Skeletal muscle satellite cell (primary cell): Measurements from ENCODE around the gene UGP2.

Experiments used
- H3K27me3 ChIP-seq: 2 replicates; pipeline ENCODE4 v1.7.0; 2013; ENCODE audit warnings: low read length; ENCODE audit not compliant: control insufficient read depth, insufficient read depth
- H3K36me3 ChIP-seq: 2 replicates; pipeline ENCODE4 v1.7.0; 2013; ENCODE audit warnings: mild to moderate bottlenecking, control low read depth, low read length; ENCODE audit not compliant: insufficient read depth
- H3K4me1 ChIP-seq: 2 replicates; pipeline ENCODE4 v1.7.0; 2013; ENCODE audit warnings: low read length; ENCODE audit not compliant: control insufficient read depth, insufficient read depth
- H3K4me2 ChIP-seq: 2 replicates; pipeline ENCODE4 v1.7.0; 2013; ENCODE audit warnings: mild to moderate bottlenecking, low read length
- H3K4me3 ChIP-seq: 2 replicates; pipeline ENCODE4 v1.7.0; 2013; ENCODE audit warnings: low read length
- H3K9ac ChIP-seq: 2 replicates; pipeline ENCODE4 v1.7.0; 2013; ENCODE audit warnings: mild to moderate bottlenecking, low read depth, low read length, moderate library complexity
- H3K9me3 ChIP-seq: replicated peaks from 2 replicates; pipeline ENCODE4 v1.7.0; 2013; ENCODE audit warnings: mild to moderate bottlenecking, control low read depth, low read length

Gene UGP2

DNA sequence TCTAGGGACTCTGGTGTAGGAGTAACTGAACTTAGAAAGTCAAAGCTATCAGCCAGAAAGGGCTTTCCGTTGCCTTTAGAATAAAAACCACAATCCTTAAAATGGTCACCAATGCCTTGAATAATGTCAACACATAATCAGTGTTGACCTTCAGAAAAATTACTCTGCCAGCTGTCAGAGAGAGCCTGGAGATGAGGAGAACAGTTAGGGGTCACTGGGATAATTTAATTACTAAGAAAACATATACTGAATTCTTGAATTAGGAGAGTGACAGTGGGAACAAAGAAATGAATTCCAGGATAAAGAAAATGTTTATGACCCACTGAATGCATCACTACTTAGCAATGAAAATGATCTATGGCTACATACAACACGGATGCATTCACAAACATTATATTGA is 23.4 kb upstream of the UGP2 start:
- Histone ChIP-seq H3K4me1 (peaks cover 34% of the 10 kb centered on the region), H3K4me3 (no peak overlapping the region), H3K36me3 (no peaks in the 10 kb centered on the region), H3K27me3 (no peaks in the 10 kb centered on the region), H3K4me2 (no peak overlapping the region), H3K9me3 (no peaks in the 10 kb centered on the region), H3K9ac (no peak overlapping the region)

DNA sequence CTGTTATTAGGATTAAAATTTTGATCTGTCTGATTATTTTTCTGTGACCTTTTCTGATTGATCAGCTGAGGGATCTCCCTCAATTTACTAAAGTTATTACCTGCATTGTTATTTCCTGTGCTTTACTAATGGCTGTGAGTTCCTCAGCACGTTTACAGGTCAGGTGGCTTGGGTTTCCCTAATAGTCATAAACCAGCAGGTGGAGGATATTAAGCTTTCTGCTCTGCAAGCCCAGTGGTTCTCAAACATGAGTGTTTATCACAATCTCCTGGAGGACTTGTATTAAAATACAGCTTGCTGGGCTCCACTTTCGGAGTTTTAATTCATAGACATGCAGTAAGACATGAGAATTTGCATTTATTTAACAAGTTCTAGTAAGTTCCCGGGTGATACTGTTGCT is 22.4 kb upstream of the UGP2 start:
- H3K4me3 ChIP-seq, result no peak overlapping the region
- H3K4me2 ChIP-seq, result no peak overlapping the region
- H3K4me1 ChIP-seq, result peaks cover 29% of the 10 kb centered on the region
- H3K9ac ChIP-seq, result no peak overlapping the region
- H3K36me3 ChIP-seq, result no peaks in the 10 kb centered on the region
- H3K27me3 ChIP-seq, result no peaks in the 10 kb centered on the region
- H3K9me3 ChIP-seq, result no peaks in the 10 kb centered on the region

DNA sequence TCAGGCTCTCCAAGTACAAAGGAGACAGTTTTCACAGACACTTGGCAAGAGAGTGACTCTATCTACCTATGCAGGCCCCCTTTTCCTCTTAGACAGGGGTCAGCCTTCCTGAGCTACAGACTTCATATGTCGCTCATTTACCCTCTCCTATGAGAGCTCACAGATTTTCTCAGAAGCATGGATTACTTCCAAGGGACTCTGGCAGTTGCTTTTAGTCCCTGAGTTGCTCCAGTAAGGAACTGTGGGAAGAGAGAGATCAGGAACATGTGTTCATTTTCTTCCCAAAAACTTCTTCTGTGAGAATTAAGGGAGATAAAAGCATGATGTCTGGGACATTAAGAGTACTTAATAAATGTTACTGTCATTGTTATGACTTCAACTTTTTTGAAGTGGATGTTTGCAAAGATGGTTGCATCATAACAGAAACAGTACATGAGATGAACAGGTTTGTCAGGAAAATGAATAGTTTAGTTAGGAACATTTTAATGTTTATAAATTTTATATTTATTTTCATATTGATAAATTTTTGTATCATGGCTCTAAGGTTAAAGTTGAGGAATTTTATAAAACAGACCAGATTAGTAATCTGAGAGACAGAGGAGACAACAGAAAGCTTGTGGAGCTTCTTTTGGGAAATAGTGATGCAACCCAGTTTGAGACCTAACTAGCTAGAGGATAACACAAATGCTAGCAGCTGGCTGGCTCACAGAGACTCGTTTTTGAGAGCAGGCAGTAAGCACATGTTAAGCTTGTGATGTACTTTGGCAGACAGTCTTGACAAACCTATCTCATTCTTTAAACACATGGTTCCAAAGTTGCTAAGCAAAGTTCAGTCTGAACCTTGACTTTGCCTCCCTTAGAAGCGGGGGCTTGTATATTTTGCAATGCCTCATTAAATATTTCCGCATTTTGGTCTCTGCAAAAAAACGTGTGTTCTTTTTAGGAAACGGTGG is 21.7 kb upstream of the UGP2 start:
- Histone ChIP-seq H3K9ac (no peak overlapping the region), H3K36me3 (no peaks in the 10 kb centered on the region), H3K27me3 (no peaks in the 10 kb centered on the region), H3K4me2 (no peak overlapping the region), H3K4me1 (peaks cover 21% of the 10 kb centered on the region), H3K9me3 (no peaks in the 10 kb centered on the region), H3K4me3 (no peak overlapping the region)

GRCh38 chr2:63820969-63821368 is 20.7 kb upstream of the UGP2 start:
- Histone ChIP-seq H3K9me3 (no peaks in the 10 kb centered on the region), H3K9ac (no peak overlapping the region), H3K4me3 (no peak overlapping the region), H3K36me3 (no peaks in the 10 kb centered on the region), H3K4me1 (peaks cover 13% of the 10 kb centered on the region), H3K4me2 (no peak overlapping the region), H3K27me3 (no peaks in the 10 kb centered on the region)

DNA sequence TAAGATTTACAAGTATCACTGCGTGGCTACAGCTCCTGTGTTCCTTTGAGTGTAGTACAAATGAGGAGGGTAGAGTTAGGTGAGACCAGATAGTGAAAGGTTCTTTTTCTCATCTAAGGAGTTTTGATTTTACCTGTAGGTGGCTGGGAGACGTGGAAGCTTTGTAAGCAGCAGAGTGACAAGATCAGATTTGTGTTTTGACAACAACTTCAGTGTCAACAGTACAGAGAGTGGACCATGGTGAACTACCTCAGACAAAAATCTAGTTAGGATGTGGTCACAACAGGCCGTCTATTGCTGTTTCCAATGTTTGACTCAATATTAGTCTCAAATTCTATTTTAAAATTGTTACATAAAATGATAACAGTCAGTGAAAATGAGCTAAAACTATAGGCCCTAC is 20.3 kb upstream of the UGP2 start:
- Histone ChIP-seq H3K27me3 (no peaks in the 10 kb centered on the region), H3K36me3 (no peaks in the 10 kb centered on the region), H3K4me1 (peaks cover 10% of the 10 kb centered on the region), H3K4me3 (no peak overlapping the region), H3K9me3 (no peaks in the 10 kb centered on the region), H3K4me2 (no peak overlapping the region), H3K9ac (no peak overlapping the region)

DNA sequence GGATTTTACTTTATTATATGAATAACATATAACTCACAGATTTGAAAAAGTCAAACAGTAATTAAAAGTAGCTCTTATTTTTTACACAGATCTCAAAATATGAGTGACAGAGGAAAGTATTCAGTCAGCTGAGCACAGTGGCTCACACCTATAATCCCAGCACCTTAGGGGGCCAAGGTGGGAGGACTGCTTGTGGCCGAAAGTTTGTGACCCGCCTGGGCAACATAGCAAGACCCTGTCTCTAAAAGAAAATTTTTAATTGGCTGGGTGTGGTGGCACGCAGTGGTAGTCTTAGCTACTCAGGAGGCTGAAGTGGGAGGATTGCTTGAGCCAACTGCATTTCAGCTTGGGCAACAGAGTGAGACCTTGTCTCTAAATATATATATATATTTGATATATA is 19.2 kb upstream of the UGP2 start:
- H3K9me3 ChIP-seq, result no peaks in the 10 kb centered on the region

GRCh38 chr2:63827749-63828148 is 13.9 kb upstream of the UGP2 start:
- H3K4me2 ChIP-seq, result peak overlapping the region; percentile 53
- no peaks in the 10 kb centered on the region for H3K9me3 ChIP-seq
- peak overlapping the region; percentile 21 for H3K9ac ChIP-seq
- no peak overlapping the region for H3K4me3 ChIP-seq
- H3K27me3 ChIP-seq, result no peaks in the 10 kb centered on the region
- peaks cover 23% of the 10 kb centered on the region for H3K4me1 ChIP-seq
- no peaks in the 10 kb centered on the region for H3K36me3 ChIP-seq

More for the DNA sequence above, 19.2 kb upstream of the UGP2 start:
- Histone ChIP-seq H3K27me3 (no peaks in the 10 kb centered on the region), H3K4me3 (no peak overlapping the region), H3K9ac (no peak overlapping the region), H3K36me3 (no peaks in the 10 kb centered on the region), H3K4me2 (no peak overlapping the region), H3K4me1 (peaks cover 16% of the 10 kb centered on the region)

DNA sequence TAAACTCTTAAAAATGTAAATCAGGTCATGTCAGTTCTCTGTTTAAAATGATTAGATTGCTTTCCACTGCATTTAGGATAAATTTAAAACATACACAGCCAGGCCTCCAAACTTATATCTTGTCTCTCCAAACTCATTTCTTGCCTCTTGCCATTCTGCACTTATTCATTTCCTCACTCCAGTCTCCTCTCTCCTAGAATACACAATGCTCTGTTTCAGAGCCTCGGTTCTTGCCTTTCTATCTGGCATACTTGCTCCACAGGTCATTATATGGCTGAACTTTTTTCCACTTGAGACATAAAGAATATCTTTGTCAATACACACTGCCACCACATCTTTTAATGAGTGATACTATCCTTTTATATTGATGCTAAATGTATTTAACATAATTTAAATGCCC is 10.5 kb upstream of the UGP2 start:
- no peaks in the 10 kb centered on the region for H3K27me3 ChIP-seq
- peaks cover 23% of the 10 kb centered on the region for H3K4me1 ChIP-seq
- no peak overlapping the region for H3K9ac ChIP-seq
- no peaks in the 10 kb centered on the region for H3K9me3 ChIP-seq
- H3K36me3 ChIP-seq, result no peaks in the 10 kb centered on the region
- H3K4me2 ChIP-seq, result no peak overlapping the region
- no peak overlapping the region for H3K4me3 ChIP-seq

- no peak overlapping the region for H3K4me2 ChIP-seq
These were observed 7.3 kb upstream of the UGP2 start for GRCh38 chr2:63834401-63834800.

DNA sequence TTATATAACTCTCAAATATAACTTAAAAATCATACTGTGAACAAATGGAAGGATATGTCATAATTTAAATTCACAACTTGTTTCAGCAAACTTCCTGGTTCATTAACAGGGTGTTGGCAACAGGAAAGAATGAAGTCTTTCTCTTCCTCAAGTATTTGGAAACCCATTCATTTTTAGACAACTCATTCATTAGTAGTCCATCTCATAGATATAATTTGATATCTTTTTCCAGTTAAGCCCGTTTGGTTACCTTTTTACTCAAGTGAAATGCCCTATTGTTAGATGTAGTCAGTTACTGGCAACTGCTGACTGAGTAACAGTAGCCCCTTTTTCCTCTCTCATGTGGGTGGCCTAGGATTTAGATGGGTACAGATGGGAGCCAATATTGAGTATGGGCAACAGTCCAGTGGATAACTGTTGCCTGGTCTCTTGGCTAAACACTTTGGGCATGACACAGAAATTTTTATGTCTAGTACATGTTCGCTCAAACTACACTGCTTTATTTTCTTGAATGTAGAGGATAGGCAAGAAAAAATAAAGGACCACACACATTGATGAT is 4.6 kb upstream of the UGP2 start:
- Histone ChIP-seq H3K4me2 (no peak overlapping the region), H3K27me3 (no peaks in the 10 kb centered on the region), H3K9me3 (no peaks in the 10 kb centered on the region), H3K4me1 (peaks cover 23% of the 10 kb centered on the region), H3K4me3 (no peak overlapping the region), H3K36me3 (no peaks in the 10 kb centered on the region), H3K9ac (no peak overlapping the region)

More at GRCh38 chr2:63834401-63834800, 7.3 kb upstream of the UGP2 start:
- H3K9me3 ChIP-seq, result no peaks in the 10 kb centered on the region
- no peak overlapping the region for H3K4me3 ChIP-seq
- peaks cover 13% of the 10 kb centered on the region for H3K4me1 ChIP-seq
- no peak overlapping the region for H3K9ac ChIP-seq
- no peaks in the 10 kb centered on the region for H3K36me3 ChIP-seq
- no peaks in the 10 kb centered on the region for H3K27me3 ChIP-seq

DNA sequence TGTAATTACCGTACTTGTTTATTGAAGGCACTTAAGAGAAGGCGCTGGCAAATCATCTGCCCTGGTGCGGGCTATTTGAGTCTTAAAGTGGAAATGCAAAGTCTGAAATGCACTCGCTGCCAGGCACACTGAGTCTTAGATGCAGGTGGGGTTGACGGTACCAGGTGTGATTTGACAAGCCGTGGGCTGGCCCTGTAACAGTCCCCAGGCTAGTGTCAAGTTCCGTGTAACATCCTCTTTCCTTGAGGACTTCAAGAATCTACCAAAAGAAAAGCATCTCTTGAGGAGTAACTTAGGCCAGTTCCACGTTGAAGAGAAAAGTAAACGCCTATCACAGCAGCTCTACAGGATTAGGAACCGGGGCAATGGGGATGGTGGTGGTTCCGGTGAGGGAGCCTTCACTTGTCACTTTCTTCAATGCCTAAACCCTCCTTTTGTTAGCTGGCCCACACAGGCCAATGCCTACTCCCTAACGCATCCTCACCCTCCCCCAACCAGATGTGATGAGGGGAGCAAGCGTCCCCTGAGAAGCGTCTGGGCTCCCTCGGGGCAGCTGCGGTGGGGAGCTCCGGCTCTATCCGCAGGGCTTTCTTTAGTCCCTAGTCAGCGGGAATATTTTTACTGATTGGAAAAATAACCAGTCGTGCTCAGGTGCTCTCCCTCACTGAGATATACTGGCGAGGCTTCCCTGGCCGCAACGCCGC is 1.5 kb upstream of the UGP2 start:
- peak overlapping the region; percentile 95 for H3K4me3 ChIP-seq
- H3K27me3 ChIP-seq, result no peaks in the 10 kb centered on the region
- no peaks in the 10 kb centered on the region for H3K9me3 ChIP-seq
- H3K9ac ChIP-seq, result peak overlapping the region; percentile 97
- H3K36me3 ChIP-seq, result no peaks in the 10 kb centered on the region
- peaks cover 37% of the 10 kb centered on the region for H3K4me1 ChIP-seq
- H3K4me2 ChIP-seq, result peak overlapping the region; percentile 90
